Right lobe of liver (tissue), 6 donors: ENCODE measurements around the gene WBP1. TPM values are rescaled to one million over a fixed set of nuclear protein-coding genes. Genes with fewer than 3 reads are reported as not detected.

ENCODE experiments used
- ATAC-seq, 4 donors: fragments of 200-7000 bp; cut with Tn5 transposase; one replicate each; pipeline ENCODE4 v1.9.1; 2020; ENCODE audit warnings: mild to moderate bottlenecking in 4 of 4, moderate library complexity in 4 of 4
- DNase-seq, 3 donors: peaks; one replicate each; pipeline ENCODE4 v3.0.0-alpha.2; 2020
- H3K27ac ChIP-seq, 3 donors: fragments of 200-600 bp; one replicate each; pipeline ENCODE4 v1.8.0; 2022
- H3K27me3 ChIP-seq, 2 donors: fragments of 200-600 bp; one replicate each; pipeline ENCODE4 v1.8.0; 2022
- H3K36me3 ChIP-seq, 4 donors: fragments of 200-600 bp; sonication (generic) in 1 of 4; one replicate each; pipeline versions ENCODE4 v1.5.1 to v1.8.0; 2017 to 2022; ENCODE audit warnings: control low read depth in 1 of 4
- H3K4me1 ChIP-seq, 4 donors: fragments of 200-600 bp; sonication (generic) in 1 of 4; one replicate each; pipeline versions ENCODE4 v1.5.1 to v1.8.0; 2017 to 2022; ENCODE audit warnings: control low read depth in 1 of 4
- H3K4me3 ChIP-seq, 3 donors: fragments of 200-600 bp; one replicate each; pipeline ENCODE4 v1.8.0; 2022
- H3K9me3 ChIP-seq, 4 donors: fragments of 200-600 bp; sonication (generic) in 1 of 4; one replicate each; pipeline versions ENCODE4 v1.5.1 to v1.8.0; 2017 to 2022; ENCODE audit warnings: control low read depth in 1 of 4
- CTCF ChIP-seq, 4 donors: fragments of 200-600 bp in 3 of 4; fragments of 450-650 bp in 1 of 4; IDR thresholded peaks; one replicate each; pipeline versions ENCODE4 v1.5.1 to v1.8.0; 2016 to 2022; ENCODE audit warnings: antibody characterized with exemption in 4 of 4, mild to moderate bottlenecking in 2 of 4
- POLR2A ChIP-seq: fragments of 450-650 bp; IDR thresholded peaks from one replicate; pipeline ENCODE4 v1.6.1; 2017; ENCODE audit warnings: antibody characterized with exemption, mild to moderate bottlenecking
- WGBS: methylation state at CpG from one replicate; pipeline ENCODE4 v1.1.6; 2018; ENCODE audit warnings: low coverage, low lambda C conversion rate; ENCODE audit not compliant: insufficient coverage; ENCODE audit errors: missing lambda C conversion rate; 5-methylcytosine and 5-hydroxymethylcytosine counted together
- intact Hi-C, 2 donors: fragments of 100-400 bp; cut with DNase I; formaldehyde crosslinking; loops; one replicate each; pipeline versions ENCODE4 v1.11.2 to v1.14.1; 2022
- total RNA-seq, 6 experiments: library from RNA; depleted of rRNA in 2 of 6; stranded (reverse); fragments of >200 nt in 2 of 6; fragmentation: NEBNext Ultra II Directional in 3 of 6; extraction: Animal tissue kit (Norgen Biotek cat#: 25700) in 3 of 6; gene quantifications; one replicate each; pipeline versions ENCODE4 v1.1.0 to v1.2.4, GENCODE V29; 2016 to 2023
- donor health status: DM: no; HTN: yes; CAD: no.
- donor health status: DM: no; HTN: no; CAD: no.
- donor health status: DM: no; HTN: no; CAD: no.
- donor health status: DM: no; HTN: yes; CAD: no.
- donor health status: DM: no; HTN: yes; CAD: no.

Gene WBP1
- total RNA-seq, 6 experiments from 2014 or later: 29.6 to 37.6 (median 32.2) TPM

DNA sequence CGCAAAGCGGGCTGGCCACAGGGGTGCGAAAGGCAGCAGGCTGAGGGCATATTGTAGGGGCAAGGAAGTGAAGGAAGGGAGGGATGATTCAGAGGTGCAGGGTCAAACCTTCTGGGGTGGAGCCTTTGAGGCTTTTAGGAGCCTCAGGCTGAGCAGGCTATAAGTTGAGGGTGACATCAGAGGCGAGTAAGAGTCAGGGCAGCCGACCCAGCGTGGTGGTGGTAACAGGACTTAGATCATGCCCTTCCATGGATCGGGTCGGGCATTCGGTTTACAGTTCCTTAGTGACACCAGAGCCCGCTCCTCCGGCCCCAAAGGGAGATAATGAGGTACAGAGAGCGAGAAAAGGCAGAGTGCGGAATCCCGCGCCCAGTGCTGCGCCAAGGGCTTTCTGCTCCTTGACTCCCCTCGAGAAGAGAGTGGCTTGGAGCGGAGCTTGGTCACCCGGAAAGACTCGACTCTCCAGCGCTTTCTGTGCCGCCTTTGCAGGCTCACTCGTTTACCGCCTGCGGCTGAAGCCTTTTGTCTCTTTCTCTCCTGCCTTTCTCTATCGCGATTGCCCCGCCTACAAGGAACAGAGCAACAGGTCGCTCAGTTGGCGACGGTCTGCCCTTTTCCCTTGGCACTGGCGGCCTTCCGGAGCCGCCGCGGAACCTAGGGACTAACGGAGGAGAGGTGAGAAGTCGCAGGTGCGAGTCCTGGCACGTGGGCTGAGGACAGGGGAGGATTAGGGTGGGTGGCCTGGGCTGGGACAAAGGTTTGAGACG is 40.4 kb downstream of the WBP1 start:
- 11% methylated on average over 25 of the region's 41 CpGs for WGBS
- no peaks in the 10 kb centered on the region for H3K9me3 ChIP-seq
- H3K4me1 ChIP-seq: peaks cover 0 to 55% (median 14%) of the 10 kb centered on the region in 4 donors
- no peaks in the 10 kb centered on the region for H3K27me3 ChIP-seq
- TF ChIP-seq POLR2A: no peak
- no peak for TF ChIP-seq CTCF (IDR thresholded peaks at IDR 0.05)
- H3K27ac ChIP-seq: peak overlapping the region in 2 of 3 donors; percentile 11 to 66
- peak; percentile 0 to 43 (median 12) for ATAC-seq
- DNase-seq: peak in 1 of 3 donors; percentile 66
- H3K4me3 ChIP-seq: peak overlapping the region; percentile 37 to 55 (median 44)
- intact Hi-C loops: no loop called here
- peaks cover 0 to 3% (median under 1%) of the 10 kb centered on the region in 4 donors for H3K36me3 ChIP-seq

GRCh38 chr2:74499267-74499939 is 41.2 kb downstream of the WBP1 start, which contains the start of gene LBX2:
LBX2 (minus strand) TSS chr2:74499603; CDS start chr2:74499537, 66 bp downstream.
- Histone ChIP-seq H3K9me3 (no peaks in the 10 kb centered on the region), H3K27ac (peak within 1 kb of the TSS in 2 of 3 donors; percentile 11 to 66), H3K4me3 (peak within 1 kb of the TSS; percentile 37 to 55 (median 44)), H3K4me1 (peaks cover 0 to 55% (median 15%) of the 10 kb centered on the region in 4 donors), H3K36me3 (no peaks in the 10 kb centered on the region), H3K27me3 (no peaks in the 10 kb centered on the region)
- intact Hi-C loops: no loop called here
- DNase-seq (peak in 1 of 3 donors; percentile 63), ATAC-seq (peak; percentile 0 to 28 (median 10))
- 27% methylated on average over 32 of the region's 65 CpGs for WGBS
- TF ChIP-seq CTCF (IDR thresholded peaks at IDR 0.05): no peak
- no peak for TF ChIP-seq POLR2A

GRCh38 chr2:74499940-74500577 is 41.8 kb downstream of the WBP1 start:
- intact Hi-C loops: no loop called here
- 51% methylated on average over 10 of the region's 15 CpGs for WGBS
- DNase-seq (no peak), ATAC-seq (no peak)
- no peaks in the 10 kb centered on the region for H3K9me3 ChIP-seq
- H3K4me3 ChIP-seq: peak overlapping the region in 2 of 3 donors; percentile 44 to 55
- H3K27me3 ChIP-seq: no peaks in the 10 kb centered on the region
- TF ChIP-seq CTCF (IDR thresholded peaks at IDR 0.05): no peak
- no peak for TF ChIP-seq POLR2A
- H3K4me1 ChIP-seq: peaks cover 0 to 61% (median 18%) of the 10 kb centered on the region in 4 donors
- peak overlapping the region in 1 of 3 donors; percentile 66 for H3K27ac ChIP-seq
- no peaks in the 10 kb centered on the region for H3K36me3 ChIP-seq

DNA sequence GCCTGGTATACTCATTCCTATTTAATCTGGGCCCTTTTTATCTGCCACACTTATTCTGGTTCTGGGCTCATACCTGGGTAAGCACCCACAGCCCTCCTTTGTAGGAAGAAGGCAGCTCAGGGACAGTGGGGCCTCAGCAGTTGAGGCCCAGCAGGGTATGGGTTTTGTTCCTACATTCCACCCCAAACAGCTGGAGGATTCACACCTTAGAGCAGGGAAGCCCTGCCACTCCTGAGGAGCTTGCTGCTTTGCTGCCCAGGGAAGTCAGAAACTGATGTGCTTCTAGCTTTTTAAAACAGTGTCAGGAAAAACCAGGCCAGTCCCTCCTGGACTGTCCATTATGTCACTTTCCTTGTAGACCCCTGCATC is 42.3 kb downstream of the WBP1 start:
- DNase-seq (no peak), ATAC-seq (no peak)
- TF ChIP-seq CTCF (IDR thresholded peaks at IDR 0.05): no peak
- no peak for TF ChIP-seq POLR2A
- intact Hi-C loops: no loop called here
- Histone ChIP-seq H3K27ac (no peak overlapping the region), H3K36me3 (no peaks in the 10 kb centered on the region), H3K4me1 (peaks cover 0 to 66% (median 20%) of the 10 kb centered on the region in 4 donors), H3K27me3 (no peaks in the 10 kb centered on the region), H3K4me3 (no peak overlapping the region), H3K9me3 (no peaks in the 10 kb centered on the region)
